ENCODE measurements around the gene ELF4.

The ELF4 gene

GRCh38 chrX:130106071-130106470 is 4.2 kb downstream of the ELF4 start:
- Histone ChIP-seq H3K27me3 (replicated peaks in 2 of 5; ENCODE audit: control insufficient read depth in 4 of 5, insufficient read depth in 5 of 5, low read length in 4 of 5) (no peaks in the 10 kb centered on the region), H3K36me3 (ENCODE audit: control insufficient read depth in 4 of 4, insufficient read depth in 4 of 4, low read length in 3 of 4) (peaks cover 0 to 13% (median 1%) of the 10 kb centered on the region in 4 experiments), H3K9me3 (ENCODE audit: control extremely low read depth in 1 of 5, control insufficient read depth in 4 of 5, insufficient read depth in 2 of 5, low read depth in 1 of 5, low read length in 4 of 5) (no peaks in the 10 kb centered on the region), H3K4me3 (ENCODE audit: control insufficient read depth in 1 of 7, extremely low read depth in 1 of 7, insufficient read depth in 4 of 7, low read depth in 2 of 7, low read length in 6 of 7) (no peak overlapping the region), H3K27ac (ENCODE audit: insufficient read depth in 1 of 2, low read depth in 1 of 2, low read length in 2 of 2, poor library complexity in 1 of 2, severe bottlenecking in 2 of 2) (no peak overlapping the region), H3K4me1 (ENCODE audit: control extremely low read depth in 1 of 4, control insufficient read depth in 4 of 4, insufficient read depth in 4 of 4, low read length in 3 of 4) (peaks cover 7 to 35% (median 17%) of the 10 kb centered on the region in 4 experiments)
- DNase-seq, result no peak
- ChIA-PET CTCF (interaction anchor here (0.7 to 2.5 kb wide), 6 partner anchors 8 to 26 kb away, joined by 3 to 8 read pairs (median 4); no protein-coding TSS in a partner anchor), POLR2A (no interaction called here)
- WGBS (ENCODE audit: insufficient coverage), result 74% methylated on average over 5 of the region's 10 CpGs

GRCh38 chrX:130105244-130105643 is 5.1 kb downstream of the ELF4 start:
- no peak for DNase-seq
- Histone ChIP-seq H3K27me3 (replicated peaks in 2 of 5; ENCODE audit: control insufficient read depth in 4 of 5, insufficient read depth in 5 of 5, low read length in 4 of 5) (no peaks in the 10 kb centered on the region), H3K9me3 (ENCODE audit: control extremely low read depth in 1 of 5, control insufficient read depth in 4 of 5, insufficient read depth in 2 of 5, low read depth in 1 of 5, low read length in 4 of 5) (no peaks in the 10 kb centered on the region), H3K36me3 (ENCODE audit: control insufficient read depth in 4 of 4, insufficient read depth in 4 of 4, low read length in 3 of 4) (peaks cover 0 to 13% (median 1%) of the 10 kb centered on the region in 4 experiments), H3K27ac (ENCODE audit: insufficient read depth in 1 of 2, low read depth in 1 of 2, low read length in 2 of 2, poor library complexity in 1 of 2, severe bottlenecking in 2 of 2) (no peak overlapping the region), H3K4me1 (ENCODE audit: control extremely low read depth in 1 of 4, control insufficient read depth in 4 of 4, insufficient read depth in 4 of 4, low read length in 3 of 4) (peaks cover 7 to 42% (median 21%) of the 10 kb centered on the region in 4 experiments), H3K4me3 (ENCODE audit: control insufficient read depth in 1 of 7, extremely low read depth in 1 of 7, insufficient read depth in 4 of 7, low read depth in 2 of 7, low read length in 6 of 7) (no peak overlapping the region)
- ChIA-PET CTCF (interaction anchor here (0.7 to 1.4 kb wide), 4 partner anchors 14 to 26 kb away, joined by 3 to 4 read pairs (median 4); no protein-coding TSS in a partner anchor), POLR2A (no interaction called here)
- WGBS (ENCODE audit: insufficient coverage), result no CpG with 5 or more reads among the region's 3 CpGs

- ChIA-PET CTCF (interaction anchor here (0.7 to 1.9 kb wide), 3 partner anchors 16 to 31 kb away, joined by 3 to 6 read pairs (median 4); no protein-coding TSS in a partner anchor), POLR2A (no interaction called here)
- DNase-seq, result no peak
- Histone ChIP-seq H3K4me1 (ENCODE audit: control extremely low read depth in 1 of 4, control insufficient read depth in 4 of 4, insufficient read depth in 4 of 4, low read length in 3 of 4) (peaks cover 14 to 53% (median 31%) of the 10 kb centered on the region in 4 experiments), H3K4me3 (ENCODE audit: control insufficient read depth in 1 of 7, extremely low read depth in 1 of 7, insufficient read depth in 4 of 7, low read depth in 2 of 7, low read length in 6 of 7) (no peak overlapping the region), H3K27me3 (replicated peaks in 2 of 5; ENCODE audit: control insufficient read depth in 4 of 5, insufficient read depth in 5 of 5, low read length in 4 of 5) (no peaks in the 10 kb centered on the region), H3K27ac (ENCODE audit: insufficient read depth in 1 of 2, low read depth in 1 of 2, low read length in 2 of 2, poor library complexity in 1 of 2, severe bottlenecking in 2 of 2) (no peak overlapping the region), H3K9me3 (ENCODE audit: control extremely low read depth in 1 of 5, control insufficient read depth in 4 of 5, insufficient read depth in 2 of 5, low read depth in 1 of 5, low read length in 4 of 5) (no peaks in the 10 kb centered on the region), H3K36me3 (ENCODE audit: control insufficient read depth in 4 of 4, insufficient read depth in 4 of 4, low read length in 3 of 4) (peaks cover 0 to 13% (median 1%) of the 10 kb centered on the region in 4 experiments)
- whole genome bisulfite sequencing (ENCODE audit: insufficient coverage), result 90% methylated on average over 2 of the region's 3 CpGs
Measured at GRCh38 chrX:130103605-130104004, 6.7 kb downstream of the ELF4 start.

GRCh38 chrX:130100180-130100579 is 10.1 kb downstream of the ELF4 start:
- no peaks in the 10 kb centered on the region for H3K27me3 ChIP-seq (replicated peaks in 2 of 5; ENCODE audit: control insufficient read depth in 4 of 5, insufficient read depth in 5 of 5, low read length in 4 of 5)
- peak overlapping the region in 1 of 2 experiments; percentile 16 for H3K27ac ChIP-seq (ENCODE audit: insufficient read depth in 1 of 2, low read depth in 1 of 2, low read length in 2 of 2, poor library complexity in 1 of 2, severe bottlenecking in 2 of 2)
- ChIA-PET CTCF (interaction anchor here (0.6 to 1.0 kb wide), 3 partner anchors 9 to 40 kb away, joined by 3 read pairs; no protein-coding TSS in a partner anchor), POLR2A (interaction anchor here (0.8 to 3.5 kb wide), 2 partner anchors 9 to 16 kb away, joined by 4 to 20 read pairs; no protein-coding TSS in a partner anchor)
- H3K4me3 ChIP-seq (ENCODE audit: control insufficient read depth in 1 of 7, extremely low read depth in 1 of 7, insufficient read depth in 4 of 7, low read depth in 2 of 7, low read length in 6 of 7), result peak overlapping the region in 1 of 7 experiments; percentile 28
- 65% methylated on average over 5 of the region's 5 CpGs for WGBS (ENCODE audit: insufficient coverage)
- no peaks in the 10 kb centered on the region for H3K9me3 ChIP-seq (ENCODE audit: control extremely low read depth in 1 of 5, control insufficient read depth in 4 of 5, insufficient read depth in 2 of 5, low read depth in 1 of 5, low read length in 4 of 5)
- no peak for DNase-seq
- H3K4me1 ChIP-seq (ENCODE audit: control extremely low read depth in 1 of 4, control insufficient read depth in 4 of 4, insufficient read depth in 4 of 4, low read length in 3 of 4), result peaks cover 17 to 53% (median 42%) of the 10 kb centered on the region in 4 experiments
- peaks cover 0 to 7% (median 0%) of the 10 kb centered on the region in 4 experiments for H3K36me3 ChIP-seq (ENCODE audit: control insufficient read depth in 4 of 4, insufficient read depth in 4 of 4, low read length in 3 of 4)

- 53% methylated on average over 5 of the region's 5 CpGs for WGBS (ENCODE audit: insufficient coverage)
- POLR2A ChIA-PET, result interaction anchor here (1.2 to 3.5 kb wide), 3 partner anchors 11 to 13 kb away, joined by 4 to 20 read pairs (median 4); no protein-coding TSS in a partner anchor
- H3K36me3 ChIP-seq (ENCODE audit: control insufficient read depth in 4 of 4, insufficient read depth in 4 of 4, low read length in 3 of 4), result no peaks in the 10 kb centered on the region
- H3K4me1 ChIP-seq (ENCODE audit: control extremely low read depth in 1 of 4, control insufficient read depth in 4 of 4, insufficient read depth in 4 of 4, low read length in 3 of 4), result peaks cover 13 to 62% (median 50%) of the 10 kb centered on the region in 4 experiments
- H3K9me3 ChIP-seq (ENCODE audit: control extremely low read depth in 1 of 5, control insufficient read depth in 4 of 5, insufficient read depth in 2 of 5, low read depth in 1 of 5, low read length in 4 of 5), result no peaks in the 10 kb centered on the region
- no peaks in the 10 kb centered on the region for H3K27me3 ChIP-seq (replicated peaks in 2 of 5; ENCODE audit: control insufficient read depth in 4 of 5, insufficient read depth in 5 of 5, low read length in 4 of 5)
- H3K27ac ChIP-seq (ENCODE audit: insufficient read depth in 1 of 2, low read depth in 1 of 2, low read length in 2 of 2, poor library complexity in 1 of 2, severe bottlenecking in 2 of 2), result peak overlapping the region in 1 of 2 experiments; percentile 34
- CTCF ChIA-PET, result interaction anchor here (0.8 to 2.5 kb wide), 8 partner anchors 9 to 94 kb away, joined by 3 to 12 read pairs (median 6); partner anchors contain the start of gene ELF4
- H3K4me3 ChIP-seq (ENCODE audit: control insufficient read depth in 1 of 7, extremely low read depth in 1 of 7, insufficient read depth in 4 of 7, low read depth in 2 of 7, low read length in 6 of 7), result peak overlapping the region in 2 of 7 experiments; percentile 36 to 50
- no peak for DNase-seq
Measured at GRCh38 chrX:130098210-130098552, 12.1 kb downstream of the ELF4 start.

GRCh38 chrX:130097507-130098209 is 12.6 kb downstream of the ELF4 start:
- peak; percentile 71 to 95 (median 93) for DNase-seq
- peaks cover 13 to 66% (median 54%) of the 10 kb centered on the region in 4 experiments for H3K4me1 ChIP-seq (ENCODE audit: control extremely low read depth in 1 of 4, control insufficient read depth in 4 of 4, insufficient read depth in 4 of 4, low read length in 3 of 4)
- H3K36me3 ChIP-seq (ENCODE audit: control insufficient read depth in 4 of 4, insufficient read depth in 4 of 4, low read length in 3 of 4), result no peaks in the 10 kb centered on the region
- no peaks in the 10 kb centered on the region for H3K27me3 ChIP-seq (replicated peaks in 2 of 5; ENCODE audit: control insufficient read depth in 4 of 5, insufficient read depth in 5 of 5, low read length in 4 of 5)
- CTCF ChIA-PET, result interaction anchor here (0.8 to 2.5 kb wide), 8 partner anchors 9 to 95 kb away, joined by 3 to 12 read pairs (median 6); partner anchors contain the start of gene ELF4
- H3K9me3 ChIP-seq (ENCODE audit: control extremely low read depth in 1 of 5, control insufficient read depth in 4 of 5, insufficient read depth in 2 of 5, low read depth in 1 of 5, low read length in 4 of 5), result no peaks in the 10 kb centered on the region
- POLR2A ChIA-PET, result interaction anchor here (0.5 to 3.5 kb wide), 4 partner anchors 10 to 15 kb away, joined by 3 to 20 read pairs (median 4); no protein-coding TSS in a partner anchor
- peak overlapping the region in 2 of 7 experiments; percentile 36 to 50 for H3K4me3 ChIP-seq (ENCODE audit: control insufficient read depth in 1 of 7, extremely low read depth in 1 of 7, insufficient read depth in 4 of 7, low read depth in 2 of 7, low read length in 6 of 7)
- H3K27ac ChIP-seq (ENCODE audit: insufficient read depth in 1 of 2, low read depth in 1 of 2, low read length in 2 of 2, poor library complexity in 1 of 2, severe bottlenecking in 2 of 2), result peak overlapping the region in 1 of 2 experiments; percentile 34
- 43% methylated on average over 10 of the region's 14 CpGs for WGBS (ENCODE audit: insufficient coverage)
